ENCODE measurements around the gene IPO13. TPM values are rescaled to one million over a fixed set of nuclear protein-coding genes. Genes with fewer than 3 reads are reported as not detected.

The IPO13 gene
- total RNA-seq, 2 donors from 2014 or later, result 10.4 to 29.3 TPM

DNA sequence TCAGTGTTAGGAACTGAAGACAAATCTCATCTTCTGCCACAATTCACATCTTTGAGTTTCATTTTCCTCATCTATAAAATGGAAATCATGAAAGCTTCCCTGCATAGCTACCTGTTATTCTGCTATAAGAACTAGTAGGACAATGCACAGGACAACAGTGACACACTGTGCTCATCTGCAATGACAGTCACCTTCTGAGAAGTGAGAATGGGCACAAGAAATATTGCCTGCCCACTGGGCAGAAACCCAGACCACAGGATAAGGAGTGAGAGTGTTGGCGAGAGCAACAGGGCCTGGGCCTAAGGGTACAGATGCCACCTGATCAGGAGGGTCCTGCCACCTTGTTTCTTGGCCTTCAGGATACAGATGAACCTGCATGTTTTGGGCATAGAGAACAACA is 36.4 kb upstream of the IPO13 start:
- 76 to 100% methylated on average over 1 of the region's 1 CpG for WGBS, 2 donors
- no peak for DNase-seq
- ATAC-seq, result no peak
- intact Hi-C loops (cut with DNase I), result no loop called here
- H3K27ac ChIP-seq, result no peak overlapping the region
- H3K4me1 ChIP-seq, result no peaks in the 10 kb centered on the region
- no peak for TF ChIP-seq POLR2A (IDR thresholded peaks at IDR 0.05)
- no peak for TF ChIP-seq CTCF (IDR thresholded peaks at IDR 0.05)
- H3K4me3 ChIP-seq, result no peak overlapping the region
- H3K36me3 ChIP-seq (replicated peaks in 1 of 2; ENCODE audit: insufficient read depth in 1 of 2, low read depth in 2 of 2), result no peaks in the 10 kb centered on the region
- H3K9me3 ChIP-seq, result no peaks in the 10 kb centered on the region
- H3K27me3 ChIP-seq, result no peaks in the 10 kb centered on the region

DNA sequence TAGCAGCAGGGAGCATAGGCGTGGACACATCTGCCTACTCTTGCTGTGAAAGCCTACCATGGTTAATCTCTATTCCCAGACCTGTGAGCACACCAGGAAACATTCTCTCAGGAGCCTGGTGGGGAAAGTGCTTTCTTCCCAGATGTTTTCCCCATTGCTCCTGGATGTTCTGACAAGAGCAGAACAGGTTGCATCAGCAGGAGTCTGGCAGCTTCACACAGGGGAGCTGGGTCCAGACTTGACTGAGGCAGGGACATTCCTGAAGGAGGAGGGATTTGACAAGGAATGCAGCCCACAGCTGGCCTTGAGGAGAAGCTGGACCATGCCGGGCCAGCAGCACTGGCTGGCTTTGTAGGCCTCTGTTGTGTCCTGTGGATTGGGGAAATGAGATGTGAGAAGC is 34.1 kb upstream of the IPO13 start:
- H3K27ac ChIP-seq, result no peak overlapping the region
- intact Hi-C loops (cut with DNase I), result no loop called here

DNA sequence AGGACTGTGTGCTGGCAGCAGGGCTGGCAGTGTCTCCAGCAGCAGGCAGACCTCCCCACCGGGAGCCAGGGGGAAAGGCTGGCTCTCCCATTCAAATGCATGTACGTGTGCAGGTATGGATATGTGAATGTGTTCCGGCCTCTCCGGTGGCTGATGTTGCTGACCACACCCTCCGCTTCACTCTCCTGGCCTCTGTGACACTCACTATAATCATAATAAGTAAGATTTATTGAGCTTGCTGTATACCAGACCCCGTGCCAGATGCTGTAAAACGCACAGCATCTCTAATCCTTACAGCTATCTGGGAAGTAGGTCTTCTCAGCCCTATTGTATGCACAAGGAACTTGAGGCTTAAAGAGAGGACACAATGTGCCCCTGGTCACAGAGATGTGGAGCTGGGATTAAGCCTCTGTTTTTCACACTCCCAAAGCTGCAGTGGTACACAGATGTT is 33.7 kb upstream of the IPO13 start:
- no peaks in the 10 kb centered on the region for H3K4me1 ChIP-seq
- no peak overlapping the region for H3K27ac ChIP-seq
- ATAC-seq (no peak), DNase-seq (no peak)
- no peaks in the 10 kb centered on the region for H3K36me3 ChIP-seq (replicated peaks in 1 of 2; ENCODE audit: insufficient read depth in 1 of 2, low read depth in 2 of 2)
- H3K9me3 ChIP-seq, result no peaks in the 10 kb centered on the region
- WGBS, 2 donors, result 82 to 87% methylated on average over 7 of the region's 7 CpGs
- intact Hi-C loops (cut with DNase I), result no loop called here
- H3K4me3 ChIP-seq, result no peak overlapping the region
- TF ChIP-seq CTCF (IDR thresholded peaks at IDR 0.05), result no peak
- TF ChIP-seq POLR2A (IDR thresholded peaks at IDR 0.05), result no peak
- H3K27me3 ChIP-seq, result no peaks in the 10 kb centered on the region

More for the DNA sequence above, 34.1 kb upstream of the IPO13 start:
- Histone ChIP-seq H3K4me3 (no peak overlapping the region), H3K9me3 (no peaks in the 10 kb centered on the region), H3K27me3 (no peaks in the 10 kb centered on the region), H3K36me3 (replicated peaks in 1 of 2; ENCODE audit: insufficient read depth in 1 of 2, low read depth in 2 of 2) (no peaks in the 10 kb centered on the region), H3K4me1 (no peaks in the 10 kb centered on the region)
- TF ChIP-seq CTCF (IDR thresholded peaks at IDR 0.05), result no peak
- no peak for TF ChIP-seq POLR2A (IDR thresholded peaks at IDR 0.05)
- WGBS, 2 donors, result 81 to 86% methylated on average over 2 of the region's 2 CpGs
- no peak for DNase-seq
- ATAC-seq, result no peak

- Histone ChIP-seq H3K9me3 (no peaks in the 10 kb centered on the region), H3K4me3 (no peak overlapping the region), H3K4me1 (no peaks in the 10 kb centered on the region), H3K36me3 (replicated peaks in 1 of 2; ENCODE audit: insufficient read depth in 1 of 2, low read depth in 2 of 2) (no peaks in the 10 kb centered on the region), H3K27me3 (no peaks in the 10 kb centered on the region), H3K27ac (no peak overlapping the region)
- TF ChIP-seq POLR2A (IDR thresholded peaks at IDR 0.05) (no peak), CTCF (IDR thresholded peaks at IDR 0.05) (no peak)
- no peak for DNase-seq
- ATAC-seq, result no peak
- intact Hi-C loops (cut with DNase I), result no loop called here
- 83 to 86% methylated on average over 17 to 18 of the region's 18 CpGs for WGBS, 2 donors
These were observed 32.9 kb upstream of the IPO13 start for GRCh38 chr1:43913666-43914360.
